T-helper 1 cell (primary cell): ENCODE results near the gene CCDC43.
"Not testable (repeated sequence)": the region's sequence is repeated elsewhere in the genome, so short reads cannot be mapped to it uniquely, and the experiment has no call there.

Experiments used
- DNase-seq, 5 donors: peaks; one replicate each; pipeline ENCODE4 v3.0.0-alpha.2; 2012 to 2020
- total RNA-seq, 4 donors: gene quantifications; one replicate each; lab custom pipeline; 2026; lab: John Stamatoyannopoulos, UW

CCDC43 gene, protein sequence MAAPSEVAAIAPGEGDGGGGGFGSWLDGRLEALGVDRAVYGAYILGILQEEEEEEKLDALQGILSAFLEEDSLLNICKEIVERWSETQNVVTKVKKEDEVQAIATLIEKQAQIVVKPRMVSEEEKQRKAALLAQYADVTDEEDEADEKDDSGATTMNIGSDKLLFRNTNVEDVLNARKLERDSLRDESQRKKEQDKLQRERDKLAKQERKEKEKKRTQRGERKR
- 18.2 to 29.8 (median 25.9) reads per million in 4 donors for total RNA-seq

DNA sequence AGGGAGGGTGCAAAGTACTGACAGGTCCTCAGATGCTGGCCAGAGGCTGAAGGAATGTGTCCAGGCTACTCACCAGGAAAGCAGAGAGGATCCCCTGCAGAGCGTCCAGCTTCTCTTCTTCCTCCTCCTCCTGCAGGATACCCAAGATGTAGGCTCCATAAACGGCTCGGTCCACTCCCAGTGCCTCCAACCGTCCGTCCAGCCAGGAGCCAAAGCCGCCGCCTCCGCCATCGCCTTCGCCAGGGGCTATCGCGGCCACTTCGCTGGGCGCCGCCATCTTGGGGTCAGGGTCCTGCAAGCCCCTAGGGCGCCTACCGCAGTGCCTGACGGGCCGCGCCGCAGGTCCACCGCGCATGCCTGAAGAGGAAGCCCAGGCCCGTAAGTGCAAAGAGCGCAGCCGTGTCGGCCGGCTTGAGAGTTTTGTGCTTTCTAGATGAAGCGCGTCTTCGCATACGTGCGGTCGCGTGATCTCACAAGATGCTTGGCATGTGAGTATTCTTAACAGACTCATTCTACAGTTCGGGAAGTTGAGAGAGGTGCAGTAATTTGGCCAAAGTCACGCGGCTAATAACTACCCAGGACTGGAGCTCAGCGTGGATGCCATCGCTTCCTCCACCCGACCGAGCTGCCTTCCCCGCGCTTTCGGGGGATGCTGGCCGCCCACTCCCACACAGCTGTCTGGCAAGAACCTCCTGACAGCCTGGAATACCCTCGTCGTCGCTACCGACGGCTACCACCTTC, at the start of gene CCDC43:
Gene CCDC43 (minus strand): TSS at position 300 of the 741 bp plus-strand sequence. CDS start 23 bp downstream, at position 277.
- DNase-seq: peak; percentile 78 to 92 (median 86)

DNA sequence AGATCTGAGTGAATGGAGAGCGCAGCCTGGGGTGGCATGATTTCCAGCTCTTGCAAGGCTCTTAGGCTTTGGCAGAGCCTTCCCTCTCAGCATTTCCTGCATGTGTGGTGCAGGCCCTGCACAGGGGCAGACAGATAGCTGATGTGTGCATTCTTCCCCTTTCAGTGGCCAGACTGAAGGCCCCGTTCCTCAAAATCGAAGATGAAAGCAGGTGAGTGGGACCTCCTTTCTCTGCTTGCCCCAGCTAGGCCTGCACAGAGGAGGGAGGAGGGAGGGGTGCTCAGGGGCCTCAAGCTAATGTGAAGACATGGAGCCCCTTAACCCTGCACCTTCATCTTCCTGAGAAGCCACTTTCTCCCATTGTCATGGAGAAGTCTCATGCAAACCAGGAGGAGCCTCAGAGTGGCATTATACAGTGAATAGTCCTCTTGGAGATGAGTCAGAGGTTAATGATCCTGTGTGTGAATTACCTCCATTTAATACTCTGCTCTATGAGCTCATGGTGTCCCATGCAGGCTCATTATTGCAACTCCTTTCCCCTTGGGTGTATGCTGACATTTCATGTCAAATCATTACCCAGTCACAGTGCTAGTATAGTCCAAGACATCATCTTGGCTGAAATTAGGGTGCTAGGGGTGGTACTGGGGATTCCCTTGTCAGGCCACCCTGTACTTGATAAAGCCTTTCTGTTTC, 48.8 kb upstream of the CCDC43 start:
- no peak for DNase-seq

DNA sequence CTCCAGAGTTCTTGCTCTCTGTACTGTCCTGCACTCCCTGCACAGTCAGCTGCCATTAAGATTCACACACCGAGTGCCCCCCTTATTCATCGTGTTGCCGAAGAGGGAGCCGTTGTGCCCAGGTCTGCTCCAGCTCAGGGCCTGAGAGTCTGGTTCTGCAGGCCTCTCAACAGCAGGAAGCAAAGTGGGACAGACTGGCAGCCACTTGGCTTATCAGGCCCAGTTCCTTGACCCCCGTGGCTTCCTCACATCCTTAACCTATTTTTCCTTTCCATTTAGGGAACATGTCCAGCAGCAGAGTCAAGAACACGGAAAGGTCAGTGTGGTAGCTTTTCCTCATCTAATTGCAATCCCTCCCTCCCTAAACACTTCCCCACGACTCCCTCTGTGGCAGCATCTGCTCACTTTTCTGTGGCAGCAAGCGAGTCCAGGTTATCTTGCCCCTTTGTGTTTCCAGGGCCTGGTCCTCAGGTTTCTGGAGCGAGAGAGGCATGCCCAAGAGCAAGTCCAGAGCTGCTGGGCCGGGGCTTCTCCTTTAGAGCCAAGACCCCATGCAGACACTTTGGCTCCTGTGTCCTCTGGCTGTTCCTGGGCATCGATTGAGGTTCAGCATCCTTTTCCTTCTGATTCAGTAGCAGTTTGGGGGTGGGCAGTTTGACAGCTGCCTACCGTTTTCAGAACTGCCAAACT, 47.1 kb upstream of the CCDC43 start:
- no peak for DNase-seq

DNA sequence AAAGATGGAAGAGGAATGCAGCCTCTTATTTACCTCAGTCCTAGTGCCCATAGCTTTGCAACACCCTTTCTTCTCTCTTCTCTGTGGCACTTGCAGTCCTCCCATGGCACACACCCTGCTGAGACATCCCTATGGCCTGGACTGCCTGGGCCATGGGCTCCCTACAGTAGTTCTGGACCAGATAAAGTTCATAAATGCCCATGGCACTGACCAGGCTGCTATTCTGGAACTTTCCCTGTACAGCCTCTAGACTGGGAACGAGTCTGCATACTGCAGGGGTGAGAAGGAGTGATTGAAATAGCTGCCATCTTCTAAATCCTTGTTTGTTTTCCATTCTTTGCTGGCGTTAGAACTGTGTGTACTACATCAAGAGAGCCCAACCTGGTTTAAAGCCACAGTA, 44.7 kb upstream of the CCDC43 start:
- DNase-seq: no peak

DNA sequence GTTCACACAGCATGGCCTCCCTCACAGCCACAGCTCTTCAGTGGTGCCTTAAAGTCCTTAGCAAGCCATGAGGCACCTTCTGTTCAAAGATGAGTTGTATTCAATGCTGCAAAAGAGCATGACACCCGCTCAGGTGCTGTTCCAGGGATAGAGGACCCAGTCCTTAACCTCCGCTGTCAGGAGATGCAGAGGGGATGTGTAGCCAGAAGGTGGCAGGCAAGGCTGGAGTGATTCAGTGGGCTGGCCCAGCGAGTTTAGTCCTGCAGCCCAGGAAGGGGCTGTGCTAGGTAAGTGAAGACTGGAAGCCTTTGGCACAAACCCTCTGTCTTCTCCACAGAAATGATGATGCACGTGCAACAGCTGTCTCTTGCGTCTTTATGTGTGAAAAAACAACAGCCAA, 44.2 kb upstream of the CCDC43 start:
- DNase-seq: no peak

DNA sequence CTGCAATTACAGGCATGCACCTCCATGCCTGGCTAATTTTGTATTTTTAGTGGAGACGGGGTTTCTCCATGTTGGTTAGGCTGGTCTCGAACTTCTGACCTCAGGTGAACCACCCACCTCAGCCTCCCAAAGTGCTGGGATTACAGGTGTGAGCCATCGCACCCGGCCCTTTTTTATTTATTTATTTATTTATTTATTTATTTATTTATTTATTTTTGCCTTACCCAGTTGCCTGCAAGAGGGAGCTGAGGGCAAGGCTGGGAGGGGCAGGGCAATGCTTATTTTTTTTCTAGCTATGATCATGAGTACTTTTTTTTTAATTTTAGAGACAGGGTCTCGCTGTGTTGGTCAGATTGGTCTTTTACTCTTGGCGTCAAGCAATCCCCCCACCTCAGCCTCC, 36.5 kb upstream of the CCDC43 start:
- not testable (repeated sequence) for DNase-seq

DNA sequence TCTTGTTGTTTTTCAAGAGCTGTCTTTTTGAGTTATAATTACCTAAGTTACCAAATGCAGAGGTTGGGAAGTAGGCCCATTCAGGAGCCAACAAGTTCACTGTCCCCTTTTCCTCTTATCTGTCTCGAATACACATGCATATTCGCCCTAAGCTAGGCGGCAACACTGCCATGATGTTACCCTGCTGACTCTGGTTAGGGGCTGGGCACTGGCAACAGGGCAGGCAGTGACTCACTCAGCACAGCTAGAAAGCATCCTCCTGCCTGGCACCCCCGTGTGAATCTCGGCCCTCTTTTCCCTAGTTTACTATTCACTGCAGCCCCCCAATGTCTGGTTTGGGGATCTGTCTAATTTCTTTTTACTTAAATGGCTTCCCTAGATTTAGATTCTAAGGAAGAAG, 32.7 kb upstream of the CCDC43 start:
- no peak for DNase-seq

DNA sequence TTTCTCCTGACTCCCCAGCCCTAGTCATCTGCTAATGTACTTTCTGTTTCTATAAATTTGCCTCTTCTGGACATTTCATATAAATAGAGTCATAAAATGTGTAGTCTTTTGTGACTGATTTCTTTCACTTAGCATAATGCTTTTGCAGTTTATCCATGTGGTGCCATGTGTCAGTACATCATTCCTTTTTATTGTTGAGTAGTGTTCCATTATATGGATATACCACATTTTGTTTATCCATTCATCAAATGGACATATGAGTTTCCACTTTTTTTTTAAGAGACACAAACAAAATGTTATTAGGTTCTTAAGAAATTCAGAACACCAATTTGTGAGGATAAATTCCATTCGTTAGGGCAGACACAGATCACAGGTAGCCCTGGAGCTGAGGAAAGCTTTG, 29.9 kb upstream of the CCDC43 start:
- no peak for DNase-seq

DNA sequence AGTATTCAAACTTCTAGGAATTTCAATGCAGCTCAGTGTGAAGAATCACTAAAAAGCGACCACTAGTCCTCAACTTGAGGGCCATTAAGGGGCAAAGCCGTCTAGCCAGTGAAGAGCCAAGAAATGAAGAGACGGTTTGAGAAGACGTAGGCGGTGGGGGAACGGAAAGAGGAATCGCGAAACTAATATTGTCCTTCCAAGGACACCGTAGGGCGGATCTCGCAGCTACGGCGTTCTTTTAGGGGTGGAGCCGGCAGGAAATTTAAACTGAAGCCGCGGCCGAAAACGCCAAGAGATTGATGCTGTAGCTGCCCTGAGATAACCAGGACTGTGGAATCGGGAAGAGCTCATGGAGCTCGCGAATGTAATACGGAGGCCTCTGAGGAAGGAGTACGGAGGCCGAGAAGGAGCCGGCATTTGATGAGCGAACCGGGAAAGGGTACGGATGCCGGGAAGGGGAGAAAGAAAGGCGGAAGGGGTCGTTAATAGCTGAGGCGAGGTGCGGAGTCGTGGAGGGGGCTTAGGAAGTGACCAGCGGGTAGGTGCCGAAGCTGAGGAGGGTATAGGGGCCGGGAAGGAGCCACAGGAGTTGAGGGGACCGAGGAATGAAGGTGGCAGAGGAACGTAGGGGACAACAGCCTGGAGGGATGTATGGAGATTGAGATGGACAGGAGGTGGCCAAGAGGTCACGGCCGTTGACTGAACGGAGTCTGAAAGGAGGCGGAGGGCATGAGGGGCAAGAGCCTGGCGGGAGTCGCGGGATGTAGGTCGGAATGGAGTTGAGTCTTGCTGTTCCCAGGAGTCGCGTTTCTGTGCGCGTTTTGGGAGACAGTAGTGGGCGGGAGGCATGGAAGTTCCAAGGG, 19.1 kb upstream of the CCDC43 start, which contains the start of gene DBF4B:
Gene DBF4B (plus strand): TSS at position 265 of the 863 bp plus-strand sequence. CDS start 156 bp downstream, at position 421.
- peak; percentile 58 to 90 (median 78) for DNase-seq

DNA sequence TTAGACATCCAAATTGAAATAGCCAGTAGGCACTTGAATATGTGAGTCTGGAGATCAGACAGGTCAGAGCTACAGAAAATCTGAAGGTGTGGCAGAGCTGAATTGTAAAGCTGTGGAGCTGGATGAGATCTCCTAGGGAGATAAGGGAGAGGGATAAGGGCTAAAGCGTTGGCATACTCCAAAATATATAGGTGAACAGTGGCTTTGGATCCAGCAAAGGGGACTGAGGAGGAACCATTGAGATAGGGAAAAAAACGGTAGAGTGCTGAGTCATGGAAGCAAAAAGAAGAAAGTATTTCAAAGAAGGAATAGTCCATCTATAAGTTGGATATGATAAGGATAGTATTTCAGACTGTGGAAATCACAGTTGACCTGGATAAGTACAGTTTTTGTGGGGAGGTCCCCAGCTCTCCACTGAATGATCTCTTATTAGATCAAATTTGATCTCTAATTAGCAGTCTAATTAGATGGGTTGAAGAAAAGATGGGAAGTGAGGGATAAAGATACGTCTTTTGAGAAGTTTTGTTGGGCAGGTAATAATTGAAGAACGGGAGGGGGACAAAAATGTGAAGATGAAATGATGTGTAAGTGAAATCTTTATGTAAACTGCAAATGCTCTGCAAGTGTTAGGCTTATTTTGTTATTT, 18.3 kb upstream of the CCDC43 start:
- no peak for DNase-seq

DNA sequence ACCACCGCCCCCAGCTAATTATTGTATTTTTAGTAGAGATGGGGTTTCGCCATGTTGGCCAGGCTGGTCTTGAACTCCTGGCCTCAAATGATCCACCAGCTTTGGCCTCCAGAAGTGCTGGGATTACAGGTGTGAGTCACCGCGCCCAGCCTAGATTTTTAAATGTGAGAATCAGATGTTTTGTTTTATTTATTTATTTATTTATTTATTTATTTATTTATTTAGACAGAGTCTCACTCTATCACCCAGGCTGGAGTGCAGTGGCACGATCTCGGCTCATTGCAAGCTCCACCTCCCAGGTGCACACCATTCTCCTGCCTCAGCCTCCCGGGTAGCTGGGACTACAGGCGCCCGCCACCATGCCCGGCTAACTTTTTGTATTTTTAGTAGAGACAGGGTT, 10.7 kb upstream of the CCDC43 start:
- not testable (repeated sequence) for DNase-seq

DNA sequence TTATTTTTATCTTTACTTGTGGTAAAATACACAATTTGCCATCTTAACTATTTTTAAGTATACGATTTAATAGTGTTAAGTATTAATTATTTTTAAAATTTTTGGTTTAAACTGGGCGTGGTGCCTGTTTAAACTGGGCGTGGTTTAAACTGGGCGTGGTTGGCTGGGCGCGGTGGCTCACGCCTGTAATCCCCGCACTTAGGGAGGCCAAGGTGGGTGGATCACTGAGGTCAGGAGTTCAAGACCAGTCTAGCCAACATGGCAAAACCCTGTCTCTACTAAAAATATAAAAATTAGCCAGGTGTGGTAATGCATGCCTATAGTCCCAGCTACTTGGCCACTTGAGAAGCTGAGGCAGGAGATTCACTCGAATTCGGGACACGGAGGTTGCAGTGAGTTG, 4.0 kb upstream of the CCDC43 start:
- DNase-seq: no peak

DNA sequence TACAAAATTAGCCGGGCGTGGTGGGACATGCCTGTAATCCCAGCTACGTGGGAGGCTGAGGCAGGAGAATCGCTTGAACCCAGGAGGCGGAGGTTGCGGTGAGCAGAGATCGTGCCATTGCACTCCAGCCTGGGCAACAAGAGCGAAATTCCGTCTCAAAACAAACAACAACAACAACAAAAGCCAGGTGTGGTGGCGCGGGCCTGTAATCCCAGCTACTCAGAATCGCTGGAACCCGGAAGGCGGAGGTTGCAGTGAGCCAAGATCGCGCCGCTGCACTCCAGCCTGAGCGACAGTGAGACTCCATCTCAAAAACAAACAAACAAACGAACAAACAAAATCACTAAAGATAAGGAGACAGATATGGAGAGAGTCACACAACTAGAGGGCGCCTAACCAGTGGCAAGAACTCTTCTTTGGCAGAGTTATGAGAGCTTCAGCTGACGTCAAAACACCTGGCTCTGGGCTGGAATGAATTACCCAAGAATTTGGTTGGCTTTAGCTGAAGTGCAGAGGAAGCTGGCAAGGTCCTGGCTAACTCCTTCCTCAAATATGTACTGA, 1.2 kb upstream of the CCDC43 start:
- peak in 1 of 5 donors; percentile 35 for DNase-seq

DNA sequence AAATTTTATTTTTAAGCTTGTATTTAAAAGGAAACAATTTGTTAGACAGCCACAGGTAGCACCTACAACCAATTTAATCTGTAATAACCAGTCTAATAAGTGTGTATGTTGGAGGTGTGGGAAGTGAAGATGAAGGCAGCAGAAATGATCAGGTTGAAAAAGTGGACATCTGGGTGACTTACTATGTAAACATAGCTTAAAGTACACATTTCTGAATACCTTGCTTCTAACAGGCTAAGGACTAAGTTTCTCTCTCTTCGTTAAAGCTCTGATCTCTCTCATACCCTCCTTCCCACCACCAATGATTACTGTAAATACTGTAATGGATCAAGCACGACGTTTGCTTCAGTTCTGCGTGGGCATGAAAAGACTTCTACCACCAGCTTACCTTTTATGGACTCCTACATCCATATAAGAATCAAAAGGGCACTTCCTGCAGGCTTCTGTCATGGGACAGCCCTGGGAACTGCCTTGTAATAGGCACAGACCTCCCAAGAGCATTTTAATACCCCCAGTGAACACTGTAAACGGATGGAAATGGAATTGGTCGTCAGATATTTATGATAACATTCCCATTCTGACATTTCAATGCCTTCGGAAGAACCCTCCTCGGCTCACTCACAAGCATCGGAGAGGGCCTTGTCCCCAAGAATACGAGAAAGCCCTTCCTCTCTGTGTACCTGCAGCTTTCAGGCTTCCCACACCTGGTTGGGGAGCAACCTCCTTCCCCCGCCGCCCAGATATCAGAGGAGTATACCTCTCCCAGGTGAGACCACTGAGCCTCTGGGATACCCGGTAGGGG, 700 bp downstream of the CCDC43 start:
- DNase-seq: no peak

DNA sequence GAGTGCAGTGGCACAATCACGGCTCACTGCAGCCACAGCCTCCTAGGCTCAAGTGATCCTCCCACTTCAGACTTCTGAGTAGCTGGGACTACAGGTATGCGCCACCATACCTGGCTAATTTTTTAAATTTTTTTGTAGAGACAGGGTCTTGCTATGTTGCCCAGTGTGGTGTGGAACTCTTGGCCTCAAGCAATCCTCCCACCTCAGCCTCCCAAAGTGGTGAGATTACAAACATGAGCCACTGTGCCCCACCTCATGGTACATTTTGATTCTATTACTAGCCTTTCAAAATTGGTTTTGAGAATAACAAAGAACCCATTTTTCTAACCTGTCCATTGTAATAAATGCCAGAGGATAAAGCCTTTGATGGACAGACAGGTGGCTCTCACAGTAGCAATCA, 1.4 kb downstream of the CCDC43 start:
- DNase-seq: no peak

DNA sequence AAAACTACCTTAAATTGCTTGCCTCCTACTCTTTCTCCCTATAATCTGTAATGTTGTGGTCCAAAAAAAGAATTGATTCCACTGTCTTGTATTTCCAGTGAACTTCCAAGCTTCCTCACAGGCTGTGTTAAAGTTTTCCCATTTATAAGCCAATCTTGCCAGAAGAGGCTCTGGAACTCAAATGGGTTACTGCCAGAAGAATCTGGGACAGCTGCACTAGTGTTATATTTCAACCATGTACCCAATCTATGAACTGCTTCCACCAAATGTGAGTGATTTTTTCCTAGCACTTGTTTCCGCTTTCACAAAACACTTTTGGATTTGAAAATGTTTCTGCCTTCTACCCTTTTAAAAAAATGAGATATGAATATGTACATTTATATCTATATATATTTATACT, 1.8 kb downstream of the CCDC43 start:
- no peak for DNase-seq

DNA sequence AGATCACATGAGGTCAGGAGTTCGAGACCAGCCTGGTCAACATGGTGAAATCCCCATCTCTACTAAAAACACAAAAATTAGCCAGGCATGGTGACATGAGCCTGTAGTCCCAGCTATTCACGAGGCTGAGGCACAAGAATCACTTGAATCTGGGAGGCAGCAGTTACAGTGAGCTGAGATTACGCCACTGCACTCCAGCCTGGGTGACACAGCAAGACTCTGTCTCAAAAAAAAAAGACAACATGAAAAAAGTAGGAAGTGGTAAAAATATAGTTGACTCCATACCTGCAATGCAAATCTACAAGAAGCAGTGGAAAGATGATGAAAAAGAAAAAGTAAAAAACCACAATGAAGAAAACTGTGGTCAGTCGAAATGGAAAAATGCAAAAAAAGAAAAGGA, 6.3 kb downstream of the CCDC43 start:
- DNase-seq: not testable (repeated sequence)

DNA sequence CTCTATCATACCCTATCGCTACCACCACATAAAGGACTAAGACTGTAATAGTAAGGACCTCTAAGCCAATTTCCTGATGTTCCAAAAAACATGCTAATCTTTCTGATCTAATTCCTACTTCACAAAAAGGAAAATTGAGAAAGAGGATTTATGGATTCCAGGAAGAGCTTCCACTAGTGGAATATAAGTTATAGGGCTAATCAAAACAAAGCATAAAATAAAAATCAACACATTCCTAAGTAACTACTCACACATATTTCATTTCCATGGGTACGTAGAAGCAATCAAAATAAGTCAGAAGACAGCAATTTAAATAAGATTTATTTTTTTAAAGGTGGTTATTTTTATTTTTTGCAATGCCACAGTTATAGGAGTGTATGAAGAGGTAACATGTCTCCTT, 12.4 kb downstream of the CCDC43 start:
- DNase-seq: no peak

DNA sequence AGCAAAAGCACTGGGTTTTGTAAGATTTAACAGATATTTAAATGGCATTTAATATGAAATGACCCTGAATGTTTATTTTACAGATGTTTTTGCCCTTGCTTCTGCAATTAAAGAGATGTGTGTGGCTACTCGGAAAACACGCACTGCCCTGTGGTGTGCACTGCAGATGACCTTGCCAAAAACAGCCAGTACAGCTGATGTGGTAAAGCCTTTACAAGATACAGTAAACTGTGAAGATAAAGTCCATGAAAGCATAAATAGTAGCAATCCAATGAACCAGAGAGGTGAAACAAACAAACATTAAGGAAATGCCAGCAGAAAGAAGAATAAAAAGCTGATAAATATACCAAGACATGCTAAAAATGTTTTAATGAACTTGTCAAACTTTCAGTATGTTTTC, 15.7 kb downstream of the CCDC43 start:
- no peak for DNase-seq

DNA sequence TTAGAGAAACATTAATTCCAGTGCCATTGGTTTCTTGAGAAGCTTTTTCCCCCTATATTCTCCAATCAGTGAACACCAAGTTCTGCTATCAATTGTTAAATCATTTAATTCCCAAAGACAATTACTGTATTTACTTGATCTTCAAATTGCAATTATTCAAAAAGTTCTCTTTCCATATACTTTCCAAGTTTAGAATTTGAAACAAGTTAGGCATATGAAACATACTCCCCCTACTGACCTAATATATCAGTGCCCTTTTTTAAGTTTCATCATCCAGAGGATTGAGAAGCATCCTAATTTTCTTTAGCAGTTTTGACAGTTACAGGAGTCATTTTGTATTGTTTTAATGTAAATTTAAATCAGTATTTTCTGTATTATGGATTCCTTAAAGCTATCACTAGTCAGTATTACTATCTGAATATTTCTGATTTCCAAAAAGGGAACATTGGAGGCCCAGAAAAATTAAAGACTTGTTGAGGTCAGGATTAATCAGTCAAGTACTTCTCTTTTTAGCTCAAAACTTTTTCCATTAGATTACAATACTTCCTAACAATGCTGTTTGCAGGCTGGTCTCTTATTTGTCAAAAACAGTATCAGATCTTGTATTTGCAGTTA, 17.0 kb downstream of the CCDC43 start:
- no peak for DNase-seq
